ENCODE measurements around the gene AATK. TPM values are rescaled to one million over a fixed set of nuclear protein-coding genes. Genes with fewer than 3 reads are reported as not detected.

AATK gene
- total RNA-seq, 4 donors from 2014 or later: 247 to 385 (median 322) TPM

- H3K36me3 ChIP-seq: peaks cover 0 to 32% (median 0%) of the 10 kb centered on the region in 3 donors
- 44 to 50% methylated on average over 9 to 11 of the region's 11 CpGs for WGBS, 2 donors
- no peaks in the 10 kb centered on the region for H3K9me3 ChIP-seq
- H3K27me3 ChIP-seq: no peaks in the 10 kb centered on the region
- H3K4me1 ChIP-seq: peaks cover 0 to 34% (median 10%) of the 10 kb centered on the region in 4 donors
- TF ChIP-seq EP300 (IDR thresholded peaks at IDR 0.05) (no peak), CTCF (IDR thresholded peaks at IDR 0.05) (no peak), POLR2A (IDR thresholded peaks at IDR 0.05) (no peak)
- H3K4me3 ChIP-seq: peak overlapping the region in 3 of 4 donors; percentile 6 to 65 (median 30)
- peak overlapping the region; percentile 19 to 95 (median 85) for H3K27ac ChIP-seq
- DNase-seq (ENCODE audit: low spot score in 2 of 2): no peak
Measured at GRCh38 chr17:81129289-81129688, 36.7 kb downstream of the AATK start.

DNA sequence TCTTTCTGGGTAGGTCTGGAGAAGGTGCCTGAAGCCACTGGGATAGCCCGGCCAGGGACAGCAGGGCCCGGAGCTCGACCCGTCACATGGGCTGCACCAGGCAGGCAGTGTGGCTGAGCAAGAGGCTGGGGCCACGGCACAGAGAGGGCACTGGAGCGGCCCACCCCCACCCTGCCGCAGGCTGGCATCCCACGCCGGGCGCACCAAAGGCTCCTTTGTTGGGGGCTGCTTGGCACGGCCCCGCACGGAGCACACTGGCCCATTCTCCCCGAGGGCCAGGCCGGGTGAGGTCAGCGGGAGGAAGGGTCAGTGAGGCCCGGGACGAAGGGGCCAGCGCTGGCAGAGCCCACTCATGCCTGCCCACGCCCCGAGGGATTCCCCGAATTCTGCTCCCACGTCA, 37.2 kb downstream of the AATK start:
- Histone ChIP-seq H3K36me3 (peaks cover 0 to 34% (median 0%) of the 10 kb centered on the region in 3 donors), H3K27me3 (no peaks in the 10 kb centered on the region), H3K4me3 (peak overlapping the region; percentile 36 to 76 (median 53)), H3K27ac (peak overlapping the region; percentile 77 to 95 (median 86)), H3K9me3 (no peaks in the 10 kb centered on the region), H3K4me1 (peaks cover 0 to 29% (median 5%) of the 10 kb centered on the region in 4 donors)
- no peak for DNase-seq (ENCODE audit: low spot score in 2 of 2)
- WGBS, 2 donors: 42 to 50% methylated on average over 7 to 14 of the region's 23 CpGs
- TF ChIP-seq EP300 (IDR thresholded peaks at IDR 0.05) (peak; percentile 36 to 97), CTCF (IDR thresholded peaks at IDR 0.05) (no peak)

DNA sequence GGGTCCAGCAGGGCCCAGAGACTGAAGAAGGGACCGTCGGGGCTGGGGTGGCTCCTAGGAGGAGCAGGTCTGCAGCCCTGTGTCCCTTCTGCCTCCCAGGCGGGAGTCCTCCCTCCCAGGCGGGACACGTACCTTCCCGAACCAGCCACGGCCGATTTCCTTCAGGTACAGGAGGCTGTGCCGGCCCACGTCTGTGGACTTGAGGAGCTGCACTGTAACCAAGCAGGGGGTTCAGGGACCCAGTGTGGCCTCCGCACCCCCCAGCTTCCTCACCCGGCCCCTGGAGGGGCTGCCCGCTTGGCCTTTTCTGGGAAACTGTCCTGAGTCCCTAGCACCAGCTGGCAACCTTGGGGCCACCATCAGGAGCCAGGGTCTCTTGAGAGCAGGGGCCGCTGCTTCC, 37.7 kb downstream of the AATK start:
- Histone ChIP-seq H3K9me3 (no peaks in the 10 kb centered on the region), H3K36me3 (peaks cover 0 to 34% (median 0%) of the 10 kb centered on the region in 3 donors), H3K4me1 (peaks cover 0 to 25% (median 1%) of the 10 kb centered on the region in 4 donors), H3K27ac (peak overlapping the region; percentile 69 to 93 (median 84)), H3K4me3 (peak overlapping the region; percentile 36 to 76 (median 53)), H3K27me3 (no peaks in the 10 kb centered on the region)
- DNase-seq (ENCODE audit: low spot score in 2 of 2): no peak
- no peak for TF ChIP-seq CTCF (IDR thresholded peaks at IDR 0.05)
- TF ChIP-seq EP300 (IDR thresholded peaks at IDR 0.05): no peak
- TF ChIP-seq POLR2A (IDR thresholded peaks at IDR 0.05): no peak
- 57 to 59% methylated on average over 9 of the region's 14 CpGs for WGBS, 2 donors

GRCh38 chr17:81127526-81128177, 38.4 kb downstream of the AATK start:
- H3K9me3 ChIP-seq: no peaks in the 10 kb centered on the region
- no peak for DNase-seq (ENCODE audit: low spot score in 2 of 2)
- peaks cover 0 to 21% (median 0%) of the 10 kb centered on the region in 4 donors for H3K4me1 ChIP-seq
- no peaks in the 10 kb centered on the region for H3K27me3 ChIP-seq
- H3K4me3 ChIP-seq: peak overlapping the region; percentile 36 to 76 (median 53)
- peaks cover 0 to 34% (median 0%) of the 10 kb centered on the region in 3 donors for H3K36me3 ChIP-seq
- TF ChIP-seq EP300 (IDR thresholded peaks at IDR 0.05): peak in 1 of 2 donors; percentile 39
- TF ChIP-seq CTCF (IDR thresholded peaks at IDR 0.05): no peak
- H3K27ac ChIP-seq: peak overlapping the region; percentile 69 to 93 (median 84)
- 38 to 64% methylated on average over 21 of the region's 25 CpGs for WGBS, 2 donors

DNA sequence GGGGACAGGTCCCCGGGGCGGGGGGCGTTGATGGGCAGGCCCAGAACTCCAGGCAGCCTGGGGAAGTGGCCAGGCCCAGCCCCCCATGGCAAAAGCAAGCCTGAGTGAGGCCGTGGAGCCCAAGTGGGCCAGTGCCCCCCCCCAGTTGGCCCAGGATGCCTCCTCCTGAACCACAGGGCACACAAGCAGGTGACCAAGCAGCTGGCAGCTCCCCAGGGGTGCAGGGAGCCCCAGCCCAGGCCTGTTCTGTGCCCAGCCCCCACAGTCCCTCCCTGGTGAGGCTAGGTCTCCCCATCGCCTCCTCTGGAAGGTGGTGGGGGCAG, 38.9 kb downstream of the AATK start:
- H3K27ac ChIP-seq: peak overlapping the region; percentile 69 to 93 (median 84)
- H3K36me3 ChIP-seq: peaks cover 0 to 34% (median 0%) of the 10 kb centered on the region in 3 donors
- H3K9me3 ChIP-seq: no peaks in the 10 kb centered on the region
- H3K27me3 ChIP-seq: no peaks in the 10 kb centered on the region
- 28% methylated on average over 3 of the region's 5 CpGs; no CpG with 5 or more reads in 1 of the 2 donors for WGBS, 2 donors
- H3K4me1 ChIP-seq: peaks cover 0 to 21% (median under 1%) of the 10 kb centered on the region in 4 donors
- H3K4me3 ChIP-seq: peak overlapping the region; percentile 36 to 76 (median 53)
- TF ChIP-seq EP300 (IDR thresholded peaks at IDR 0.05) (no peak), CTCF (IDR thresholded peaks at IDR 0.05) (no peak), POLR2A (IDR thresholded peaks at IDR 0.05) (no peak)
- no peak for DNase-seq (ENCODE audit: low spot score in 2 of 2)

All from tibial nerve (tissue), 4 donors.